Measurements from ENCODE around the gene SRR.
"Not testable (repeated sequence)": the region's sequence is repeated elsewhere in the genome, so short reads cannot be mapped to it uniquely, and the experiment has no call there.

Gene SRR

GRCh38 chr17:2292100-2292499, 11.7 kb upstream of the SRR start:
- DNase-seq: no peak

DNA sequence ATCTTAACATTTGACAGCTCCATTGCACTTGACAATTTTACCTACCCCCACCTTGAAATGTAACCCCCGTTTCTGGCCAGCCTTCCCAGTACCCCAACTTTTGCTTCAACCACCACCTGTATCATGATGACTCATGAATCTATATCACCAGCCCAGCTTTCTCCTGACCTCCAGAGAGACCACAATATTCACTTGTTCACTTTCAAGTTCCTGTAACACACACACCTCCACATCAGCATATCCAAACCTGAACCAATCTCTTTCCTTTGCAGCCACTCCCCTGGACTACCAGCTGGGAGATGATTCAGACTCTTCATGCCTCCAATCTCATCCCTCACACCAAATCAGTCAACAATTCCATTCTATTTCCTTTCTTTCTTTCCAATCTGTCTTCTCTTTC, 8.2 kb upstream of the SRR start:
- no peak for DNase-seq

- no peak for DNase-seq
Observed at GRCh38 chr17:2297023-2297422, 6.7 kb upstream of the SRR start.

GRCh38 chr17:2299136-2299535, 4.6 kb upstream of the SRR start:
- DNase-seq: no peak

- no peak for DNase-seq
Observed at GRCh38 chr17:2299756-2300155, 4.0 kb upstream of the SRR start.

DNA sequence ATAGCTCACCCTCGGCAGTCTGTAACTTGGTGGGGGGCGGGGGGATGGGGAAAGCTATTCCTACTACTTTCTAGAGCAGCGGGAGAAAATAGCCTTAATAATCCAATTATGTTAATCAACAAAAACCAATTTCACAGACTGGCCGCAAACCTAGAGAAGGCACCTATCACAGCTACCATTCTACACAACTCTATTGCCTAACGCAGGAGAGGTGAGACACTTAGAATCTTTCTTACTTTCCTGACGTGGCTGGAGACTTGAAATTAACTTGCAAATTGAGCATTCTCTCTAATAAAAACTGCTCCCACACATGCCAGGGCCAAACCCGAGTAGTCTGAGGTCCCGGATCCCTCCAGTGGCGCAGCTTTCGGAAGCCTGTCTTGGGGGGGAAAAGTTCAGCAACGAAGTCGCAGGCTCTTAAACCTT, 959 bp upstream of the SRR start:
- DNase-seq: peak; percentile 5

DNA sequence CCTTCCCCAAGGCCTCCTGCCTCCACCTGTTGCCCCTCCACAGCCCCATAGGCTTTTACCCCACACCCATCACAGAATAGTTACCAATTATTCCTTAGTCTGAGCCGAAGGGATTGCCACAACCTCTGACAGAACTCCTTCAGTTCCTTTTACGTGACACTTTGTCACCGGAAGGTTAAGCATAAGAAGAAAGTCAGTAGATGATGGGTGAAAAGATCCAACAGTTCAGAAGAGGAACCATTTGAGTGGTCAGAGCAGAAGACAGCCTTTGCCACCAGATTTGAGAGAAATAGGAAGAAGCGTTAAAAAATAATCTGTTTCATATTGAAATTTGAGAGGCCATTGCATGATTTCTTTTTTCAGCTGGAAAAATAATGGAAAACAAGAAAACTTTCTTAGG, 1.2 kb downstream of the SRR start:
- no peak for DNase-seq

DNA sequence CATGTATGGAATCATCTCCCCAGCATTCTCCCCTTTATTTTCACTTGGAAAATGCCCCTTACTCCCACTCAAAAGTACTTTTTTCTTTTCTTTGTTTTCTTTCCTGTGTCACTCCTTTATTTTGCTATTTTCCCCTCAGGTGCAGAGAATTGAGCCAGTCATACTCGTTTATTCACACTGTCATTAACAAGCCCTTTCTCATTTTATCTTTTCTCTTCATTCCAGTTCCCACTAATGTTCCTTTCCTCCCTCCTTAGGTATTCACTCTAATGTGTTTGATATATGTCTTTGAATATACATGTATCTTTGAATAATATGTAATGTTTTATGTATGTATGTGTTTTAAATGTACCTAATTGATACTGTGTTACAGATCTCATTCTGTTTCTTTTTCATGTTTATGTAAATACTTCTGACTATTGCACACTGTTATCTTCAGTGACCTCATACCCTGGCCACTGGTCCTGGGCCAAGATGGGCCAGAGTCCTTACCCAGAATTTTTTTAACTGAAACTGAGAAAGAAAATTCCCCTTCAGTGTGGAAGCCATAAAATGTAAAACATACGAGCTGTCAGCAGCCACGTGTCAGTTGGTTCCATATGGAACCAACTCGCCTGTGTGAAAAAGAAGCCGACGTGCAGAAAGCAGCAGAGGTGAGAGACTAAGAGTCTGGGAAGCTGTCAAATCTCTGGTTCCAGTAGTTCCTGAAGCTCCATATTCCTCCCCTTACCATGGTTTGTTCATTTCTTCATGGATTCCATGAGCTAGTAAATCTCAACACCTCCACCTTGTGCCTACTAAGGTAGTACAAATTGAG, 5.8 kb downstream of the SRR start:
- DNase-seq: no peak

GRCh38 chr17:2312736-2313135, 9.0 kb downstream of the SRR start:
- no peak for DNase-seq

GRCh38 chr17:2316916-2317205, 13.1 kb downstream of the SRR start:
- DNase-seq: not testable (repeated sequence)

DNA sequence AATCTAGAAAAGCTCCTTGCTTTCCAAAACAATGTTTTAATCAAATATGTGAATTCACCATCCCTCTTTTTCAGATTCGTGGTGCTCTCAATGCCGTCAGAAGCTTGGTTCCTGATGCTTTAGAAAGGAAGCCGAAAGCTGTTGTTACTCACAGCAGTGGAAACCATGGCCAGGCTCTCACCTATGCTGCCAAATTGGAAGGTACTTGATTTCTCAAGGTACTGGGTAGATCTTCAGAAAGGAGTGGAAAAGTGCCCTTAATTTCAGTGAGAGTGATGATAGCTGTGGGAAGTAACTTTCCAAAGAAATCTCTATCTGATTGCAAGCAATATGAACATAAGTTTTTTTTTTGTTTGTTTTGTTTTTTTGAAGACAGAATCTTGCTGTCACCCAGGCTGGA, 14.0 kb downstream of the SRR start:
- DNase-seq: no peak

DNA sequence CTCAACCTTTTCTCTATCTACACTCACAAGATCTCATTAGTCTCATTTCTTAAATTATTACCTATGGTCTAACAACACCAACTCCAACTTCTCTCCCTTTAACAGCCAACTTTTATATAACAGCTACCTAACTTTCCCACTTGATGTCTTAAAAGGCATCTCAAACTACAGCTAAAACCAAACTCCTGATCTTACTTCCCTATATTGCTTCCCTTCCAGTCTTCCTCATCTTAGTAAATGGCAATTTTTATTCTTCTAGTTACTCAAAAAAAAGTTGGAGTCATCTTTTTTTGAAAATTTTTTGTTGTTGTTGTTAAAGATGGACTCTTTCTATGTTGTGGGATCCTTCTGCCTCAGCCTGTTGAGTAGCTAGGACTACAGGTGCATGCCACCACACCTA, 15.3 kb downstream of the SRR start:
- DNase-seq: no peak

GRCh38 chr17:2321399-2321798, 17.6 kb downstream of the SRR start:
- DNase-seq: no peak

GRCh38 chr17:2323629-2324314, 20.0 kb downstream of the SRR start:
- DNase-seq: no peak

DNA sequence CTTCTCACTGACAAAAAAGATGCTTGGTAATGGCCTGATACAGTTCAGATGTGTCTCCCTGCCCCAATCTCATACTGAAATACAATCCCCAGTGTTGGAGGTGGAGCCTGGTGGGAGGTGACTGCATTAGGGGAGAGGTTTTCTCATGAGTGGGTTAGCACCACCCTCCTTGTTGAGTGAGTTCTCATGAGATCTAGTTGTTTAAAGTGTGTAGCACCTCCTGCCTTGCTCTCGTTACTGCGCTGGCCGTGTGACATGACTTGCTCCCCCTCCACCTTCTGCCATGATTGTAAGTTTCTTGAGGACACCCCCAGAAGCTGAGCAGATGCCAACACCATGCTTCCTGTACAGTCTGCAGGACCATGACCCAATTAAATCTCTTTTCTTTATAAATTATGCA, 27.6 kb downstream of the SRR start:
- DNase-seq: no peak

- DNase-seq: no peak
Observed at GRCh38 chr17:2335726-2336214, 32.0 kb downstream of the SRR start.

- peak; percentile 87 for DNase-seq
Observed at GRCh38 chr17:2336215-2336851, 32.6 kb downstream of the SRR start, which contains the start of gene TSR1. Gene TSR1 (minus strand): TSS chr17:2336457. CDS start chr17:2336427, 30 bp downstream.

DNA sequence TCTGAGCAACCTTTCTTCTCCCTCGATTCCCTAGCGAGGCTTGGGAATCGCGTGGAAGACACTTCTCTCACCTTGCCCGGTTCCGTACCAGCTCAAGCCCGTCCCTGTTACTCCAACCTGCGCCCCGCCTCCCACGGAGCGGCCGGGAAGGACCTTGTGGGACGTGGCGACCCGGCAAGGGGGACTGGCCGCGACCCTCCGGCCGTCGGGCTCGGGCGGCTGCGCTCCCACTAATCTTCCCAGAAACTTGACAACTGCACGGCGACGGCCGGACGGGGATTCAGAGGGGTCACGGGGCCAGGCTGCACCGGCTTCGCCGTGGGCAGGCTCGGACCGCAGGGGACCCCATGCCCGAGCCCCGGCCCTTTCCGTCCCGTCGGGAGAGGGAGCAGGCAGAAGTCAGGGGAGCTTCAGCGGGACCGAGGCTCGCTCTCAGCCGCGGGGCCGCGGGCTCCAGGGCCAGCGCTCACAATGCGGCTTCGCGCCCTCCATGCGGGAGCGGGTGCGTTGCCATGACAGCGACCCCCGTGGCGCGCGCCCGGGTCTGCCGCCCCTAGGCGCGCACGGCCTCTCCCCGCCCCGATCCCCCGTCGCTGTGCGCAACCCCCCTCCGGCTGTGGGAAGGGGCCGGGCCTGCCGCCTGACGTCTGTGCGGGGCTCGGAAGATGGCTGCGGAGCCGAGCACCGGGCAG, 33.2 kb downstream of the SRR start, which contains the start of gene SGSM2:
TSS of gene SGSM2 (plus strand) at position 650 of the 692 bp plus-strand sequence. CDS start 188 bp downstream, outside the sequence.
- DNase-seq: peak; percentile 21

DNA sequence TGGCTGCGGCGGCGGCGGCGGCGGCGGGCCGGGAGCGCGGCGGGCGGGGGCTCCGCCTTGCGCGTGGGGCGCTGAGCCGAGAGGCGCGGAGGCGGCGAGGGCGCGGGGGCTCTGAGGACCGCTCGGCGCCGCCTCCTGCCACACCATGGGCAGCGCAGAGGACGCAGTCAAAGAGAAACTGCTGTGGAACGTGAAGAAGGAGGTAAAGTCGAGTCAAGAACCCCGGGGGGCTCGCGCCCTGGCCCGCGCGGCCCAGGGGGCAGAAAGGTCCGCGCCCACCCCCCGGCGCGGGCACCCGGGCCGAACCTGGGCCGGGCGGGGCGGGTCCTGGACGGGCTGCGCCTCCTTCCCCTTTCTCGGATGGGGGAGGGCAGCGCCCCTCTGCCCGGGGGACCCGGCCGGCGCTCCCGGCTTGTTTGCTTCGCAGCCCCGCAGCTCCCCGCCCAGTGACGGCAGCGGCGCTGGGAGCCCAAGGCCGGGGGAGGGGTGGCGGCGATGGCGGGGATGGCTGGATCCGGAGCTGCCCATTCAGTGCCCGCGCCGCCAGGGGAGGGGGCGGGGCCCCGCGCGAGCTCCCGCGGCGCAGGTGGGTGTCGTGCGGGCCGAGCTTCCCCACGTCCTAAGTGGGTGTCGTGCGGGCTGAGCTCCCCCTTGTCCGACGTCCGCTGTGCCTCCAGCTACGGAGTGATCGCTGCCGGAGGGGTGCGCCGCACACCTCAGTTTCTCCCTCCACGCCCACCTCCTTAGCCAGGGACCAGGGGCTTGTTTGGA, 34.0 kb downstream of the SRR start:
- peak; percentile 41 for DNase-seq

- no peak for DNase-seq
Observed at GRCh38 chr17:2338315-2338657, 34.5 kb downstream of the SRR start.

- DNase-seq: no peak
Observed at GRCh38 chr17:2343421-2343820, 39.7 kb downstream of the SRR start.

DNA sequence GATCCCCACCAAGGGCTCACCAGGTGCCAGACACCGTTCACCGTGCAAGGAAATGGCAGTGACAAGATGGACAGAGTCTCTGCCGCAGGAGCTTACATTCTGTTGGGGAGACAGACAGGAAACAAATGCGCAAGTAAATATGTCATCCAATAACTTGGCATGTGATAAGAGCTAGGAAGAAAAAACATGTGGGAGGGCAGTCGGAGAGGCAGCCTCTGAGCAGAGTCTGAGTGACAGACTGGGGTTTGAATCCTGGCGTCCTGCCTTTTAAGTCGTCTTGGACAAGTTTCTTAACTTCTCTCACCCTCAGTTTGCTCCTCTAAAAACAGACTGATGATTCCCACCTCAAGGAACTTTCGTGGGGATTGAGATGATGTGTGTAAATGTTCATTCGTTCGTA, 40.8 kb downstream of the SRR start:
- DNase-seq: no peak

DNA sequence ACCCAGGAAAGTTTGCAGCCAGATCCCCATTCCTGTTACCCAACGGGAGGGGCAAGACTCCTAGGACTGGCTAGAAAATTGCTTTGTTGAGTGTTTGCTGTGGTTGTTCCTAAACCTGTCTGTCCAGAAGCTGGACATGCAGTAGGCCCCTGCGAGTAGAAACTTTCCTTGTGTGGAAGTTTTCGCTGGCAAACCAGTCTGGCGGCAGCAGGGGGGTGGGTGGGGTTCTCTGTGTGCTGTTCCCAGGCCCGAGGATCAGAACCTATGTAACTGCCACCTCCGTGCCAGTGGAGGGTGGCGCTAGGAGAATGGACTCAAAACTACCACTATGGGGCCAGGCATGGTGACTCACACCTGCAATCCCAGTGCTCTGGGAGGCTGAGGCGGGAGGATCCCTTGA, 42.7 kb downstream of the SRR start:
- no peak for DNase-seq
